ENCODE measurements around the gene PGC. TPM values are rescaled to one million over a fixed set of nuclear protein-coding genes. Genes with fewer than 3 reads are reported as not detected.

The PGC gene
- polyA plus RNA-seq, 3 donors: not detected

GRCh38 chr6:41741625-41742490, 5.3 kb downstream of the PGC start:
- H3K4me2 ChIP-seq (replicated peaks; ENCODE audit: extremely low read depth, low read length, poor library complexity, severe bottlenecking): no peak overlapping the region
- Mint-ChIP-seq H3K4me3 (no peak overlapping the region), H3K9me3 (peaks cover 0 to 2% (median 0%) of the 10 kb centered on the region in 7 donors), H3K36me3 (no peaks in the 10 kb centered on the region), H3K27ac (peak overlapping the region in 1 of 7 donors; percentile 54), H3K27me3 (ENCODE audit: low read depth in 3 of 3) (peaks cover 1 to 3% (median 2%) of the 10 kb centered on the region in 3 donors), H3K4me1 (peaks cover 8% of the 10 kb centered on the region)
- no peaks in the 10 kb centered on the region for H3K4me1 ChIP-seq (ENCODE audit: control insufficient read depth in 1 of 2, insufficient read depth in 2 of 2, low read length in 2 of 2)
- H3K36me3 ChIP-seq (replicated peaks in 1 of 2; ENCODE audit: control insufficient read depth in 1 of 2, insufficient read depth in 2 of 2, low read length in 2 of 2): no peaks in the 10 kb centered on the region
- intact Hi-C loops (cut with micrococcal nuclease): no loop called here
- TF ChIP-seq, protein P1, sequence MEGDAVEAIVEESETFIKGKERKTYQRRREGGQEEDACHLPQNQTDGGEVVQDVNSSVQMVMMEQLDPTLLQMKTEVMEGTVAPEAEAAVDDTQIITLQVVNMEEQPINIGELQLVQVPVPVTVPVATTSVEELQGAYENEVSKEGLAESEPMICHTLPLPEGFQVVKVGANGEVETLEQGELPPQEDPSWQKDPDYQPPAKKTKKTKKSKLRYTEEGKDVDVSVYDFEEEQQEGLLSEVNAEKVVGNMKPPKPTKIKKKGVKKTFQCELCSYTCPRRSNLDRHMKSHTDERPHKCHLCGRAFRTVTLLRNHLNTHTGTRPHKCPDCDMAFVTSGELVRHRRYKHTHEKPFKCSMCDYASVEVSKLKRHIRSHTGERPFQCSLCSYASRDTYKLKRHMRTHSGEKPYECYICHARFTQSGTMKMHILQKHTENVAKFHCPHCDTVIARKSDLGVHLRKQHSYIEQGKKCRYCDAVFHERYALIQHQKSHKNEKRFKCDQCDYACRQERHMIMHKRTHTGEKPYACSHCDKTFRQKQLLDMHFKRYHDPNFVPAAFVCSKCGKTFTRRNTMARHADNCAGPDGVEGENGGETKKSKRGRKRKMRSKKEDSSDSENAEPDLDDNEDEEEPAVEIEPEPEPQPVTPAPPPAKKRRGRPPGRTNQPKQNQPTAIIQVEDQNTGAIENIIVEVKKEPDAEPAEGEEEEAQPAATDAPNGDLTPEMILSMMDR (IDR thresholded peaks at IDR 0.05): no peak
- no peaks in the 10 kb centered on the region for H4K20me1 ChIP-seq (ENCODE audit: insufficient read depth, low read length)
- 92% methylated on average over 18 of the region's 20 CpGs for WGBS (ENCODE audit: insufficient coverage)
- H3K9ac ChIP-seq (ENCODE audit: insufficient read depth, low read length, poor library complexity, severe bottlenecking): no peak overlapping the region
- no peak for DNase-seq
- H3K79me2 ChIP-seq (ENCODE audit: insufficient read depth, low read length): no peaks in the 10 kb centered on the region
- no peak overlapping the region for H3K27ac ChIP-seq (ENCODE audit: low read depth in 1 of 2, low read length in 2 of 2)
- no peaks in the 10 kb centered on the region for H3K27me3 ChIP-seq (ENCODE audit: control insufficient read depth in 2 of 2, insufficient read depth in 2 of 2, low read length in 2 of 2)
- H3K9me3 ChIP-seq (replicated peaks in 1 of 2; ENCODE audit: control insufficient read depth in 1 of 2, insufficient read depth in 1 of 2, low read length in 2 of 2): no peaks in the 10 kb centered on the region
- no peak overlapping the region for H3K4me3 ChIP-seq (replicated peaks in 1 of 3; ENCODE audit: low read depth in 2 of 3, low read length in 3 of 3)
- no peak overlapping the region for H2AFZ ChIP-seq (ENCODE audit: insufficient read depth, low read depth, low read length, poor library complexity, severe bottlenecking)

- H3K27ac Mint-ChIP-seq: no peak overlapping the region
Observed at GRCh38 chr6:41740366-41741162, 6.6 kb downstream of the PGC start.

More at GRCh38 chr6:41740366-41741162, 6.6 kb downstream of the PGC start:
- Mint-ChIP-seq H3K4me3 (no peak overlapping the region), H3K9me3 (peaks cover 0 to 2% (median 0%) of the 10 kb centered on the region in 7 donors), H3K27me3 (ENCODE audit: low read depth in 3 of 3) (peaks cover 2 to 6% (median 2%) of the 10 kb centered on the region in 3 donors), H3K36me3 (no peaks in the 10 kb centered on the region), H3K4me1 (peaks cover 15% of the 10 kb centered on the region)
- Histone ChIP-seq H3K36me3 (replicated peaks in 1 of 2; ENCODE audit: control insufficient read depth in 1 of 2, insufficient read depth in 2 of 2, low read length in 2 of 2) (no peaks in the 10 kb centered on the region), H3K9ac (ENCODE audit: insufficient read depth, low read length, poor library complexity, severe bottlenecking) (no peak overlapping the region), H3K4me2 (replicated peaks; ENCODE audit: extremely low read depth, low read length, poor library complexity, severe bottlenecking) (no peak overlapping the region), H4K20me1 (ENCODE audit: insufficient read depth, low read length) (no peaks in the 10 kb centered on the region), H3K79me2 (ENCODE audit: insufficient read depth, low read length) (no peaks in the 10 kb centered on the region), H3K9me3 (replicated peaks in 1 of 2; ENCODE audit: control insufficient read depth in 1 of 2, insufficient read depth in 1 of 2, low read length in 2 of 2) (no peaks in the 10 kb centered on the region), H2AFZ (ENCODE audit: insufficient read depth, low read depth, low read length, poor library complexity, severe bottlenecking) (no peak overlapping the region), H3K27me3 (ENCODE audit: control insufficient read depth in 2 of 2, insufficient read depth in 2 of 2, low read length in 2 of 2) (no peaks in the 10 kb centered on the region), H3K4me3 (replicated peaks in 1 of 3; ENCODE audit: low read depth in 2 of 3, low read length in 3 of 3) (no peak overlapping the region), H3K27ac (ENCODE audit: low read depth in 1 of 2, low read length in 2 of 2) (no peak overlapping the region), H3K4me1 (ENCODE audit: control insufficient read depth in 1 of 2, insufficient read depth in 2 of 2, low read length in 2 of 2) (peaks cover 7 to 8% of the 10 kb centered on the region in 2 donors)
- intact Hi-C loops (cut with micrococcal nuclease): no loop called here
- TF ChIP-seq, protein P1 (IDR thresholded peaks at IDR 0.05): no peak
- 97% methylated on average over 4 of the region's 13 CpGs for WGBS (ENCODE audit: insufficient coverage)
- no peak for DNase-seq

Measured in CD14-positive monocyte (primary cell).